Psoas muscle (tissue), 8 donors: Measurements from ENCODE around the gene SF3B6. TPM values are rescaled to one million over a fixed set of nuclear protein-coding genes. Genes with fewer than 3 reads are reported as not detected.

Experiments
- ATAC-seq, 4 donors: fragments of 200-7000 bp; cut with Tn5 transposase; one replicate each; pipeline ENCODE4 v1.9.1; 2020; ENCODE audit warnings: moderate library complexity in 3 of 4, mild to moderate bottlenecking in 2 of 4
- DNase-seq, 2 donors: peaks; one replicate each; pipeline ENCODE4 v3.0.0-alpha.2; 2020
- H3K27ac ChIP-seq: fragments of 200-600 bp; one replicate; pipeline ENCODE4 v1.8.0; 2022
- H3K27me3 ChIP-seq, 3 donors: fragments of 200-600 bp in 1 of 3; one replicate each; pipeline versions ENCODE4 v1.6.1 to v1.8.0; 2013 to 2022; ENCODE audit warnings: low read length in 2 of 3, mild to moderate bottlenecking in 2 of 3, moderate library complexity in 1 of 3; ENCODE audit not compliant: insufficient read depth in 3 of 3
- H3K36me3 ChIP-seq, 2 donors: fragments of 200-600 bp in 1 of 2; one replicate each; pipeline versions ENCODE4 v1.6.1 to v1.8.0; 2013 to 2022; ENCODE audit warnings: low read depth in 1 of 2, mild to moderate bottlenecking in 1 of 2, moderate library complexity in 1 of 2; ENCODE audit not compliant: insufficient read depth in 1 of 2
- H3K4me1 ChIP-seq: fragments of 200-600 bp; one replicate; pipeline ENCODE4 v1.8.0; 2022
- H3K4me3 ChIP-seq: fragments of 200-600 bp; one replicate; pipeline ENCODE4 v1.8.0; 2022; ENCODE audit warnings: mild to moderate bottlenecking
- H3K9me3 ChIP-seq: fragments of 200-600 bp; one replicate; pipeline ENCODE4 v1.8.0; 2022
- CTCF ChIP-seq: fragments of 200-600 bp; IDR thresholded peaks from one replicate; pipeline ENCODE4 v1.8.0; 2022; ENCODE audit warnings: antibody characterized with exemption
- WGBS, 3 donors: extraction: QIAGEN DNeasy Blood & Tissue Kit; methylation state at CpG; one replicate each; pipeline versions ENCODE4 v1.1.6 to v1.1.7; 2013; 5-methylcytosine and 5-hydroxymethylcytosine counted together
- intact Hi-C, 2 donors: fragments of 100-400 bp; cut with DNase I; formaldehyde crosslinking; loops; one replicate each; pipeline versions ENCODE4 v1.11.0 to v1.14.2; 2022
- long read RNA-seq, 2 donors: library from polyadenylated mRNA; unstranded; transcript quantifications; one replicate each; pipeline ENCODE4 v2.0.0, GENCODE V29; 2021
- polyA plus RNA-seq, 3 donors: library from polyadenylated mRNA; stranded (reverse); fragments of 200-250 nt; gene quantifications; one replicate each; pipeline ENCODE4 v1.2.3, GENCODE V29; 2013
- total RNA-seq, 4 donors: library from RNA; stranded (reverse); fragmentation: NEBNext Ultra II Directional in 2 of 4; extraction: Animal tissue kit (Norgen Biotek cat#: 25700) in 2 of 4; gene quantifications; one replicate each; pipeline versions ENCODE4 v1.2.1 to v1.2.4, GENCODE V29; 2021 to 2023
- donor health status: healthy with polysubstance abuse.
- donor health status: DM: no; HTN: no; CAD: no; lungs with moderate emphysema.
- donor health status: Bipolar disorder and iron deficiency.
- donor health status: healthy.
- donor health status: DM: yes; HTN: yes; CAD: no.
- donor health status: DM: no; HTN: no; CAD: no.
- donor health status: DM: no; HTN: no; CAD: no.
- donor health status: DM: yes; HTN: yes; CAD: no.

Gene SF3B6
- total RNA-seq = 10 to 100 TPM; 44.2 to 60.5 (median 55.5) TPM
- 100 to 1,000 TPM in 1 of 3 donors, 10 to 100 TPM in 2; 68.2 to 116 (median 90.8) TPM for polyA plus RNA-seq
- long read RNA-seq, donor 1, transcript SF3B6-201 (4 exons, 770 nt) = major isoform, 18 of 19 reads
- long read RNA-seq, donor 1, partial matches to known transcripts = 0 of 19 reads
- long read RNA-seq, donor 1, other reads (novel, unspliced or antisense) = 1 of 19 reads
- long read RNA-seq, donor 2, transcript SF3B6-201 (4 exons, 770 nt) = major isoform, 44 of 48 reads
- long read RNA-seq, donor 2, partial matches to known transcripts = 2 of 48 reads
- long read RNA-seq, donor 2, other reads (novel, unspliced or antisense) = 2 of 48 reads

DNA sequence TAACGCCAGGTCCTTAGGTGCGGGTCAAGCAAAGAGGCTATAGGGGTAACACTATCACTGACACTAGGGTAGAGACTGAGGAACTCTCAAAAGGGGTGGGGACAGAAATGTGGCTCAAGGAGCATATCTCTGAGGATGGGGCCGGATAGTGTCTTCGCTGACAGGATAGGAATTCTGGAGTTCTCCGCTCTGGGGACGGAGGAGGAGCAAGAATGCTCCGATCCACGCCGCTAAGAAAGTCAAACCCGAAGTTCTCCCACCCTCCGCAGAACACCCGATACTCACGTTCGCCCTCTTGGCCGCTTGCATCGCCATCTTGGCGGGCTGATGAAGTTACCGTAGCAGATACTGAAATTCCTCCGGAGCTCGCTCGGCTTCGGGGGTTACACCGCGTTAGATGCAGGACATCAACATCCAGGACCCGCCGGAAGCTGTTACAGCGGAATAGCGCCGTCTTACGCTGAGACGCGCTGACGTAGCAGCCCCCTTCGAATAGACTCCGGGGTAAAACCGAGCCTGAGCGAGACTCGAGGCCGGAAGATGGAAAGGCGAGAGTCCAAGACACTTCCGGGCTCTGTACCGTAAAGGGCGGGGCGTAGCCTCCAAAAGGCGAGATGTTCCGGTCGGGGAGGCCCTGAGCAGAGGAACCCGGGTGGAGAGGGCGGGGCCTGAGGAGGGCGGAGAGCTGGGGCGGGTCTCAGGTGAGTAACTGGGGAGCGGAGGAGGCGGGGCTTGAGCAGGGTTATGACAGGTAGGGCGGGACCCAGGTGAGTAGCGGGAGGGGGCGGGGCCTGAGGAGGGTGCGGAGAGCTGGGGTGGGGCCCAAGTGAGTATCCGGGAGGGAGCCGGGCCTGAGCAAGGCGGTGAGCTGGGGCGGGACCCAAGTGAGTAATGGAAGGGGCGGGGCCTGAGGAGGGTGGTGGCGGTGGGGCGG lies at the start of gene SF3B6:
SF3B6 (minus strand) TSS at position 412 of the 934 bp plus-strand sequence; CDS start at position 315, 97 bp downstream.
- TF ChIP-seq CTCF = no peak
- Histone ChIP-seq H3K27ac (peak within 1 kb of the TSS; percentile 87), H3K4me3 (peak within 1 kb of the TSS; percentile 93), H3K27me3 (no peaks in the 10 kb centered on the region), H3K9me3 (no peaks in the 10 kb centered on the region), H3K36me3 (peaks cover 3 to 34% of the 10 kb centered on the region in 2 donors), H3K4me1 (peaks cover 7% of the 10 kb centered on the region)
- intact Hi-C loops = loop anchor here (5.0 kb wide), 2 partner anchors 134 to 149 kb away; partner anchors contain the start of genes ATAD2B (in 1 of the 2) and UBXN2A (in 1 of the 2)
- peak; percentile 97 to 98 for DNase-seq
- ATAC-seq = peak; percentile 94 to 97 (median 96)
- 0 to 1% (median 0%) methylated on average over 59 to 64 of the region's 64 CpGs for WGBS, 3 donors

- ATAC-seq (peak in 1 of 4 donors; percentile 25), DNase-seq (no peak)
- intact Hi-C loops = no loop called here
- peak overlapping the region; percentile 94 for H3K27ac ChIP-seq
- H3K4me1 ChIP-seq = peaks cover 17% of the 10 kb centered on the region
- peak overlapping the region; percentile 82 for H3K4me3 ChIP-seq
- no peaks in the 10 kb centered on the region for H3K27me3 ChIP-seq
- no peaks in the 10 kb centered on the region for H3K36me3 ChIP-seq
- TF ChIP-seq CTCF = no peak
- H3K9me3 ChIP-seq = no peaks in the 10 kb centered on the region
- WGBS, 3 donors = 7 to 13% (median 9%) methylated on average over 9 of the region's 9 CpGs
These were observed 47.9 kb upstream of the SF3B6 start for GRCh38 chr2:24123922-24124580.

- Histone ChIP-seq H3K36me3 (no peaks in the 10 kb centered on the region), H3K9me3 (no peaks in the 10 kb centered on the region), H3K4me1 (peaks cover 17% of the 10 kb centered on the region), H3K27me3 (no peaks in the 10 kb centered on the region), H3K4me3 (peak within 1 kb of the TSS; percentile 82), H3K27ac (peak within 1 kb of the TSS; percentile 94)
- WGBS, 3 donors = 0 to 1% (median 1%) methylated on average over 70 to 103 of the region's 103 CpGs
- ATAC-seq (peak; percentile 97 to 98 (median 98)), DNase-seq (peak; percentile 92 to 95)
- no peak for TF ChIP-seq CTCF
- intact Hi-C loops = no loop called here
These were observed 47.2 kb upstream of the SF3B6 start, which contains the start of the genes FAM228B and PFN4 for GRCh38 chr2:24123195-24123921. Gene FAM228B, plus strand, starts transcription at chr2:24123469. Its CDS starts 893 bp downstream, at chr2:24124362. Gene PFN4, minus strand, starts transcription at chr2:24123334. Its CDS starts 799 bp downstream, at chr2:24122535.
